Measurements from ENCODE around the gene DEGS2.

DNA sequence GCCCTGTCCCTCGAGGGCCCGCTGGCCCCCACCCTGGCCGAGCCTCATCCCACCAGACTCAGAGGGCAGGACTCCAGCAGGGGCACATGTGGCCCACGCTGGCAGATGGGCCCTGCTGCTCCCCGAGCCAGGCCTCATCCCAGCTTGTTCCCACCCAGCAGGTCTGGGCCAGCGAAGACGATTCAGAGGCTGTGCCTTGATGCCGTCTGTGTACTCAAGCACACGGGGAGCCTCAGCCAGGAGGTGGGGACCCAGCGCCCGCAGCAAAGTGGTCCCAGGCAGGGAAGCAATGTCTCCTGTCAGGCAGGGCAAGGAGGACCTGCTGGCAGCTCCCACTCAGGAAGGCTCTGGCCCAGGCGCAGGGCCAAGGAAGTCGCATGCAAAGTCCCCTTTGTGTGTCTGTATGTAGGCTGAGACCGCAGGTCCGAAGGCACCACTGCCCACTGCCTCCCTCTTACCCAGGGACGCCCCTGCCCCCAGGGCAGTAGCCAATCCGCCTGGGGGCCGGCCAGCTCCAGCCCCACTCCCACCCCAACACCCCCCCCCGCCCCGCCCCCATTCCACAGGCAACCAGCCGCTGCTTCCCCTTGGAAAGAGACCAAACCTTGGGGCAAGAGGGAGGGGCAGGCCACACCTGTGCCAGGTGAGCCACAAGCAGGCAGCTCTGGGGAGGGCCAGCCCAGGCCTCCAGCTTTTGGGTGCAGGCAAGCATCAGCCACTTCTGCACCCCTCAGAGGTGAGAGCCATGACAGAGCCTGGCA lies 9.4 kb downstream of the DEGS2 start:
- TF ChIP-seq EZH2 (IDR thresholded peaks at IDR 0.05; ENCODE audit: borderline replicate concordance, insufficient read depth, low read depth, low read length, poor library complexity, severe bottlenecking) = no peak
- TF ChIP-seq, protein P1, sequence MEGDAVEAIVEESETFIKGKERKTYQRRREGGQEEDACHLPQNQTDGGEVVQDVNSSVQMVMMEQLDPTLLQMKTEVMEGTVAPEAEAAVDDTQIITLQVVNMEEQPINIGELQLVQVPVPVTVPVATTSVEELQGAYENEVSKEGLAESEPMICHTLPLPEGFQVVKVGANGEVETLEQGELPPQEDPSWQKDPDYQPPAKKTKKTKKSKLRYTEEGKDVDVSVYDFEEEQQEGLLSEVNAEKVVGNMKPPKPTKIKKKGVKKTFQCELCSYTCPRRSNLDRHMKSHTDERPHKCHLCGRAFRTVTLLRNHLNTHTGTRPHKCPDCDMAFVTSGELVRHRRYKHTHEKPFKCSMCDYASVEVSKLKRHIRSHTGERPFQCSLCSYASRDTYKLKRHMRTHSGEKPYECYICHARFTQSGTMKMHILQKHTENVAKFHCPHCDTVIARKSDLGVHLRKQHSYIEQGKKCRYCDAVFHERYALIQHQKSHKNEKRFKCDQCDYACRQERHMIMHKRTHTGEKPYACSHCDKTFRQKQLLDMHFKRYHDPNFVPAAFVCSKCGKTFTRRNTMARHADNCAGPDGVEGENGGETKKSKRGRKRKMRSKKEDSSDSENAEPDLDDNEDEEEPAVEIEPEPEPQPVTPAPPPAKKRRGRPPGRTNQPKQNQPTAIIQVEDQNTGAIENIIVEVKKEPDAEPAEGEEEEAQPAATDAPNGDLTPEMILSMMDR (IDR thresholded peaks at IDR 0.05) = no peak

Data from B cell (primary cell).